ENCODE measurements around the gene TTLL8. TPM values are rescaled to one million over a fixed set of nuclear protein-coding genes. Genes with fewer than 3 reads are reported as not detected.

Gene TTLL8
- total RNA-seq, 1 experiment from 2014 or later, result not detected

- TF ChIP-seq EZH2phosphoT487 (IDR thresholded peaks at IDR 0.05; ENCODE audit: borderline replicate concordance) (no peak), JUND (IDR thresholded peaks at IDR 0.05) (no peak; the same call in 1 of the 2 replicates), POLR2A (IDR thresholded peaks at IDR 0.05; ENCODE audit: borderline replicate concordance, extremely low read depth, insufficient read depth, insufficient read length) (no peak)
These were observed 78.4 kb downstream of the TTLL8 start (continued) for GRCh38 chr22:49979587-49980264.

GRCh38 chr22:49977578-49977977 lies 80.5 kb downstream of the TTLL8 start:
- Histone ChIP-seq H3K9me2 (ENCODE audit: insufficient read depth) (no peaks in the 10 kb centered on the region), H3K4me1 (ENCODE audit: control insufficient read depth in 1 of 2, insufficient read depth in 2 of 2, low read length in 2 of 2) (peaks cover 15 to 24% of the 10 kb centered on the region in 2 experiments), H3K79me2 (ENCODE audit: insufficient read depth, low read length) (no peaks in the 10 kb centered on the region), H3K9ac (ENCODE audit: low read length) (no peak overlapping the region), H4K20me1 (ENCODE audit: insufficient read depth) (no peaks in the 10 kb centered on the region), H3K36me3 (ENCODE audit: control insufficient read depth in 1 of 2, insufficient read depth in 2 of 2, low read length in 2 of 2) (no peaks in the 10 kb centered on the region), H3K4me3 (replicated peaks in 1 of 2; ENCODE audit: low read depth in 1 of 2, low read length in 2 of 2) (no peak overlapping the region), H3K4me2 (ENCODE audit: low read length) (no peak overlapping the region), H3K27ac (ENCODE audit: low read depth, low read length) (no peak overlapping the region), H3K9me3 (ENCODE audit: control insufficient read depth in 1 of 2, insufficient read depth in 1 of 2, low read depth in 1 of 2, low read length in 2 of 2) (0 out of 4 replicates have a peak, but pooled peaks cover 0 to 5% of the 10 kb centered on the region in 2 experiments), H3K27me3 (ENCODE audit: insufficient read depth, low read length) (no peaks in the 10 kb centered on the region), H2AFZ (ENCODE audit: low read depth, low read length, poor library complexity, severe bottlenecking) (no peak overlapping the region)
- ATAC-seq (no peak), DNase-seq (ENCODE audit: low read depth, low spot score) (no peak)
- intact Hi-C loops (cut with micrococcal nuclease), result loop anchor here (5.0 kb wide), 1 partner anchor 45 kb away; no protein-coding TSS in a partner anchor
- ChIA-PET CTCF (no interaction called here), RAD21 (ENCODE audit: low non-redundant PET in 1 of 2, low total read pairs in 2 of 2, uncharacterized antibody in 2 of 2, unreplicated experiment in 2 of 2) (no interaction called here), POLR2A (no interaction called here)
- TF ChIP-seq MAX (IDR thresholded peaks at IDR 0.05) (no peak), POLR2A (IDR thresholded peaks at IDR 0.05; ENCODE audit: borderline replicate concordance, extremely low read depth, insufficient read depth, insufficient read length) (no peak), CBX3 (IDR thresholded peaks at IDR 0.05; ENCODE audit: low read depth) (no peak), JUND (IDR thresholded peaks at IDR 0.05) (no peak), ELF1 (IDR thresholded peaks at IDR 0.05; ENCODE audit: borderline replicate concordance, low read depth) (no peak), SP1 (IDR thresholded peaks at IDR 0.05; ENCODE audit: low read depth) (no peak), REST (IDR thresholded peaks at IDR 0.05; ENCODE audit: low read depth) (no peak), EZH2phosphoT487 (IDR thresholded peaks at IDR 0.05; ENCODE audit: borderline replicate concordance) (no peak), ZNF274 (IDR thresholded peaks at IDR 0.05; ENCODE audit: low read depth, low read length) (no peak), RAD21 (IDR thresholded peaks at IDR 0.05; ENCODE audit: low read depth) (no peak), SRF (IDR thresholded peaks at IDR 0.05; ENCODE audit: low read depth) (no peak), CEBPB (IDR thresholded peaks at IDR 0.05; ENCODE audit: low read depth) (no peak), POLR2AphosphoS5 (IDR thresholded peaks at IDR 0.05; ENCODE audit: low read depth, low read length) (no peak), ZFX (IDR thresholded peaks at IDR 0.05) (no peak), TCF7L2 (IDR thresholded peaks at IDR 0.05; ENCODE audit: borderline replicate concordance, extremely low read depth, insufficient read depth, insufficient read length) (no peak)
- BruUV-seq (replicated peaks), result no TSS peak

All from HCT116 (cell line).